ENCODE measurements around the gene CCDC91.

Gene CCDC91

GRCh38 chr12:28178775-28179174 lies 11.5 kb upstream of the CCDC91 start:
- Histone ChIP-seq H3K9ac (ENCODE audit: low read length) (no peak overlapping the region), H4K91ac (ENCODE audit: low read depth, low read length) (no peak overlapping the region), H3K4me1 (ENCODE audit: control insufficient read depth in 1 of 2, insufficient read depth in 2 of 2, low read length in 2 of 2) (no peaks in the 10 kb centered on the region), H3K18ac (ENCODE audit: low read length) (no peak overlapping the region), H4K8ac (ENCODE audit: low read depth, low read length) (no peak overlapping the region), H3K4ac (ENCODE audit: low read depth, low read length) (no peak overlapping the region), H3K79me2 (ENCODE audit: control insufficient read depth, insufficient read depth, low read length, poor library complexity) (no peaks in the 10 kb centered on the region), H3K27me3 (ENCODE audit: insufficient read depth, low read length) (no peaks in the 10 kb centered on the region), H2AFZ (ENCODE audit: insufficient read depth, low read length, poor library complexity) (no peak overlapping the region), H3K14ac (ENCODE audit: low read length) (no peak overlapping the region), H3K23ac (ENCODE audit: low read length) (no peak overlapping the region), H3K79me1 (ENCODE audit: low read length) (no peaks in the 10 kb centered on the region), H2BK5ac (ENCODE audit: low read depth, low read length, poor library complexity) (no peak overlapping the region), H3K9me3 (ENCODE audit: insufficient read depth, low read depth, low read length) (no peaks in the 10 kb centered on the region), H2BK12ac (ENCODE audit: low read length) (no peak overlapping the region), H3K4me2 (ENCODE audit: low read length) (no peak overlapping the region), H3K27ac (ENCODE audit: low read depth, low read length) (no peak overlapping the region), H3K36me3 (ENCODE audit: control insufficient read depth in 1 of 2, insufficient read depth in 2 of 2, low read length in 2 of 2) (no peaks in the 10 kb centered on the region), H2BK120ac (ENCODE audit: insufficient read depth, low read length, poor library complexity) (no peak overlapping the region), H3K4me3 (ENCODE audit: low read depth, low read length) (no peak overlapping the region), H4K12ac (ENCODE audit: low read depth, low read length) (no peak overlapping the region), H2AK5ac (ENCODE audit: low read length) (no peak overlapping the region)
- DNase-seq = no peak
- WGBS (ENCODE audit: extremely low coverage, insufficient coverage, insufficient read length) = no CpG with 5 or more reads among the region's 7 CpGs

- Histone ChIP-seq H4K8ac (ENCODE audit: low read depth, low read length) (no peak overlapping the region), H3K9me3 (ENCODE audit: insufficient read depth, low read depth, low read length) (no peaks in the 10 kb centered on the region)
- no CpG with 5 or more reads among the region's 3 CpGs for WGBS (ENCODE audit: extremely low coverage, insufficient coverage, insufficient read length)
Measured at GRCh38 chr12:28180786-28181185, 9.5 kb upstream of the CCDC91 start.

GRCh38 chr12:28184375-28184774 lies 5.9 kb upstream of the CCDC91 start:
- H3K4me1 ChIP-seq (ENCODE audit: control insufficient read depth in 1 of 2, insufficient read depth in 2 of 2, low read length in 2 of 2) = no peaks in the 10 kb centered on the region
- no peaks in the 10 kb centered on the region for H3K79me1 ChIP-seq (ENCODE audit: low read length)
- H3K79me2 ChIP-seq (ENCODE audit: control insufficient read depth, insufficient read depth, low read length, poor library complexity) = no peaks in the 10 kb centered on the region
- no peak overlapping the region for H3K27ac ChIP-seq (ENCODE audit: low read depth, low read length)
- H2AFZ ChIP-seq (ENCODE audit: insufficient read depth, low read length, poor library complexity) = no peak overlapping the region
- H4K91ac ChIP-seq (ENCODE audit: low read depth, low read length) = no peak overlapping the region
- no peak overlapping the region for H3K4ac ChIP-seq (ENCODE audit: low read depth, low read length)
- no peaks in the 10 kb centered on the region for H3K9me3 ChIP-seq (ENCODE audit: insufficient read depth, low read depth, low read length)
- no peak for DNase-seq
- H3K4me2 ChIP-seq (ENCODE audit: low read length) = no peak overlapping the region
- H3K27me3 ChIP-seq (ENCODE audit: insufficient read depth, low read length) = no peaks in the 10 kb centered on the region
- no CpG with 5 or more reads among the region's 1 CpG for WGBS (ENCODE audit: extremely low coverage, insufficient coverage, insufficient read length)
- no peak overlapping the region for H2BK12ac ChIP-seq (ENCODE audit: low read length)
- H3K36me3 ChIP-seq (ENCODE audit: control insufficient read depth in 1 of 2, insufficient read depth in 2 of 2, low read length in 2 of 2) = no peaks in the 10 kb centered on the region
- no peak overlapping the region for H4K8ac ChIP-seq (ENCODE audit: low read depth, low read length)
- no peak overlapping the region for H3K9ac ChIP-seq (ENCODE audit: low read length)
- H3K4me3 ChIP-seq (ENCODE audit: low read depth, low read length) = no peak overlapping the region
- H2BK120ac ChIP-seq (ENCODE audit: insufficient read depth, low read length, poor library complexity) = no peak overlapping the region
- H3K14ac ChIP-seq (ENCODE audit: low read length) = no peak overlapping the region
- no peak overlapping the region for H3K18ac ChIP-seq (ENCODE audit: low read length)
- H2BK5ac ChIP-seq (ENCODE audit: low read depth, low read length, poor library complexity) = no peak overlapping the region
- no peak overlapping the region for H4K12ac ChIP-seq (ENCODE audit: low read depth, low read length)
- H3K23ac ChIP-seq (ENCODE audit: low read length) = no peak overlapping the region
- H2AK5ac ChIP-seq (ENCODE audit: low read length) = no peak overlapping the region

More at GRCh38 chr12:28180786-28181185, 9.5 kb upstream of the CCDC91 start:
- Histone ChIP-seq H3K23ac (ENCODE audit: low read length) (no peak overlapping the region), H3K79me2 (ENCODE audit: control insufficient read depth, insufficient read depth, low read length, poor library complexity) (no peaks in the 10 kb centered on the region), H4K91ac (ENCODE audit: low read depth, low read length) (no peak overlapping the region), H3K4ac (ENCODE audit: low read depth, low read length) (no peak overlapping the region), H3K18ac (ENCODE audit: low read length) (no peak overlapping the region), H3K27ac (ENCODE audit: low read depth, low read length) (no peak overlapping the region), H3K27me3 (ENCODE audit: insufficient read depth, low read length) (no peaks in the 10 kb centered on the region), H2AK5ac (ENCODE audit: low read length) (no peak overlapping the region), H3K36me3 (ENCODE audit: control insufficient read depth in 1 of 2, insufficient read depth in 2 of 2, low read length in 2 of 2) (no peaks in the 10 kb centered on the region), H4K12ac (ENCODE audit: low read depth, low read length) (no peak overlapping the region), H3K79me1 (ENCODE audit: low read length) (no peaks in the 10 kb centered on the region), H2BK12ac (ENCODE audit: low read length) (no peak overlapping the region), H2BK120ac (ENCODE audit: insufficient read depth, low read length, poor library complexity) (no peak overlapping the region), H3K4me3 (ENCODE audit: low read depth, low read length) (no peak overlapping the region), H3K4me1 (ENCODE audit: control insufficient read depth in 1 of 2, insufficient read depth in 2 of 2, low read length in 2 of 2) (no peaks in the 10 kb centered on the region), H3K4me2 (ENCODE audit: low read length) (no peak overlapping the region), H2BK5ac (ENCODE audit: low read depth, low read length, poor library complexity) (no peak overlapping the region), H3K14ac (ENCODE audit: low read length) (no peak overlapping the region), H2AFZ (ENCODE audit: insufficient read depth, low read length, poor library complexity) (no peak overlapping the region), H3K9ac (ENCODE audit: low read length) (no peak overlapping the region)
- DNase-seq = no peak

- DNase-seq = no peak
- Histone ChIP-seq H3K4me1 (ENCODE audit: control insufficient read depth in 1 of 2, insufficient read depth in 2 of 2, low read length in 2 of 2) (peaks cover under 1 to 6% of the 10 kb centered on the region in 2 experiments), H3K79me2 (ENCODE audit: control insufficient read depth, insufficient read depth, low read length, poor library complexity) (peaks cover 3% of the 10 kb centered on the region), H2BK120ac (ENCODE audit: insufficient read depth, low read length, poor library complexity) (no peak overlapping the region), H2BK12ac (ENCODE audit: low read length) (no peak overlapping the region), H3K4ac (ENCODE audit: low read depth, low read length) (no peak overlapping the region), H4K8ac (ENCODE audit: low read depth, low read length) (no peak overlapping the region), H4K12ac (ENCODE audit: low read depth, low read length) (no peak overlapping the region), H3K27me3 (ENCODE audit: insufficient read depth, low read length) (no peaks in the 10 kb centered on the region), H3K4me2 (ENCODE audit: low read length) (no peak overlapping the region), H3K27ac (ENCODE audit: low read depth, low read length) (no peak overlapping the region), H3K9ac (ENCODE audit: low read length) (no peak overlapping the region), H2AFZ (ENCODE audit: insufficient read depth, low read length, poor library complexity) (no peak overlapping the region), H4K91ac (ENCODE audit: low read depth, low read length) (no peak overlapping the region), H3K14ac (ENCODE audit: low read length) (no peak overlapping the region), H3K18ac (ENCODE audit: low read length) (no peak overlapping the region), H3K79me1 (ENCODE audit: low read length) (peaks cover 10% of the 10 kb centered on the region), H2BK5ac (ENCODE audit: low read depth, low read length, poor library complexity) (no peak overlapping the region), H3K23ac (ENCODE audit: low read length) (no peak overlapping the region), H3K4me3 (ENCODE audit: low read depth, low read length) (no peak overlapping the region), H3K36me3 (ENCODE audit: control insufficient read depth in 1 of 2, insufficient read depth in 2 of 2, low read length in 2 of 2) (no peaks in the 10 kb centered on the region), H3K9me3 (ENCODE audit: insufficient read depth, low read depth, low read length) (no peaks in the 10 kb centered on the region), H2AK5ac (ENCODE audit: low read length) (no peak overlapping the region)
- no CpG with 5 or more reads among the region's 2 CpGs for WGBS (ENCODE audit: extremely low coverage, insufficient coverage, insufficient read length)
Measured at GRCh38 chr12:28186500-28186899, 3.8 kb upstream of the CCDC91 start.

Measured in trophoblast cell (in vitro differentiated cells and primary cell).